Right lobe of liver (tissue), 4 donors: ENCODE measurements around the gene PGBD5.

Experiments used
- CTCF ChIP-seq, 4 donors: fragments of 200-600 bp in 3 of 4; fragments of 450-650 bp in 1 of 4; IDR thresholded peaks; one replicate each; pipeline versions ENCODE4 v1.5.1 to v1.8.0; 2016 to 2022; ENCODE audit warnings: antibody characterized with exemption in 4 of 4, mild to moderate bottlenecking in 2 of 4
- POLR2A ChIP-seq: fragments of 450-650 bp; IDR thresholded peaks from one replicate; pipeline ENCODE4 v1.6.1; 2017; ENCODE audit warnings: antibody characterized with exemption, mild to moderate bottlenecking
- donor health status: DM: no; HTN: no; CAD: no.
- donor health status: DM: no; HTN: no; CAD: no.
- donor health status: DM: no; HTN: yes; CAD: no.

- TF ChIP-seq CTCF (IDR thresholded peaks at IDR 0.05) (no peak), POLR2A (no peak)
These were observed 22.7 kb downstream of the PGBD5 start for GRCh38 chr1:230403442-230403841.
